HG02759 (cell line): ENCODE data around the gene TADA2A.
"Not testable (repeated sequence)": the region's sequence is repeated elsewhere in the genome, so short reads cannot be mapped to it uniquely, and the experiment has no call there.

ENCODE experiments used
- ATAC-seq: cut with Tn5 transposase; IDR thresholded peaks from one replicate; pipeline ENCODE4 v1.9.1; 2021; ENCODE audit warnings: mild to moderate bottlenecking, moderate library complexity; ENCODE audit not compliant: unreplicated experiment

The TADA2A gene

DNA sequence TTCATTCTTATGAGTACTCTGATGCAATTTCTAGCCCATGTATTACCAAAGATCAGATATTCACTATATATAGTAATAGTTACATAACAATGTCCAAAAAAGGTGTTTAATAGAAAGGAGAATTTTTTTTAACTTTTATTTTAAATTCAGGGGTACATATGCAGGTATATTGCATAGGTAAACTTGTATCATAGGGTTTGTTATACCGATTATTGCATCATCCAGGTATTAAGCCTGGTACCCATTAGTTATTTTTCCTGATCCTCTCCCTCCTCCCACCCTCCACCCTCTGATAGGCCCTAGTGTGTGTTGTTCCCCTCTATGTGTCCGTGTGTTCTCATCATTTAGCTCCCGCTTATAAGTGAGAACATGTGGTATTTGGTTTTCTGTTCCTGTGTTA is 51.1 kb downstream of the TADA2A start:
- ATAC-seq = not testable (repeated sequence)

GRCh38 chr17:37458805-37459204 is 52.1 kb downstream of the TADA2A start:
- no peak for ATAC-seq

- ATAC-seq = no peak
Measured at GRCh38 chr17:37461668-37462067, 55.0 kb downstream of the TADA2A start.

- no peak for ATAC-seq
Measured at GRCh38 chr17:37462492-37462891, 55.8 kb downstream of the TADA2A start.

DNA sequence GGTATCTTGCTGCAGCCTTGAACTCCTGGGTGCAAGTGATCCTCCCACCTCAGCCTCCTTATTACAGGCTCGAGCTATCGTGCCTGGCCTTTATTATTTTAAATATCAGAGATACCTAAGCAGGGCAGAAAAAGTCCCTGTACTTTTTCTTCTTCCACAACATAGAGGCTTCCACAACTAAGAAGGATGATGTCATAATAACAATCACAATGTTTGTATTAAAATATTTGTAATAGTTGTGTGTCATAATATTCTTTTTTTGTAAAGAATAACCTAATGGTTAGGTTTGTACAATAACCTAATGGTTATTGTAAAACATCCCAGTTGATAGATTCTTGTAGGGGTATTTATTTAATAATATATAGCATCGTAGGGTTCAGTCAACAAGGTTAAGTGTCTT is 56.4 kb downstream of the TADA2A start:
- no peak for ATAC-seq

DNA sequence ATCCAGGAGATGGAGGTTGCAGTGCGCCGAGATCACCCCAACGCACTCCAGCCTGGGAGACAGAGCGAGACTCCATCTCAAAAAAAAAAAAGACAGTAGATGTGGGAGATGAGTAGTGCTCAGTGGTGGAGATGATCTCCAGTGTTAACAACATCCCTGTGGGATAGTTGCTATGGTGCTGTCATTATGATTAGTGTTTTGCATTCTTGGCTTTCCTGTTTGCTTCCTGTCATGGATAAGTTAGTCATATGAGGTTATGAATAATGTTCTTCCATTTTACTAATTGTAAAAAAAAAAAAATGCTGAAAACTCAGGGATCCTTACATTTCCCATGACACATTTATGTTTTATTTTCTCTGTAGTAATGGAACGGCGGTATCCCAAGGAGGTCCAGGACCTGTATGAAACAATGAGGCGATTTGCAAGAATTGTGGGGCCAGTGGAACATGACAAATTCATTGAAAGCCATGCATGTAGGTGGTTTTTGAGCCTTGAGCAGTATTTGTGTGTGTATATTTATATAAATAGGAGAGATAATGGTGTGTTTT is 58.5 kb downstream of the TADA2A start:
- no peak for ATAC-seq

DNA sequence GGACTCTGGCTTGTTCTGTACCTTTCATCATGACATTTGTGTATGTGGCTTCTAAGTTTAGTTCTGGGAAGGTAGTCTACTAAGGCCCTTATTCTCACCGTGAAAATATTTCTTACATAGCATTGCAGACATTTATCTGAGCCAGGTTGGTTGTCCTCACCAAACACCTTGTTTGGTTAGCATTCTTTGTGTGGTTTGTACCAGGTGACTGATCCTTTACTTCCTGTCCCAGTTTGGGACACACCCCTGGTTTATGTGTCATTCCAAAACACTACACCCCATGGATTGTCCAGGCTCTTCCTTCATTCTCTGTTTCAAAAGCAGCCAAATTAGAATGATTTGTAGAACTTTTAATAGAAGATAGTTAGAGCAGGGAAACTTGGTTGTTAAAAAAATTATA is 59.8 kb downstream of the TADA2A start:
- ATAC-seq = no peak

- ATAC-seq = no peak
Measured at GRCh38 chr17:37470181-37470580, 63.5 kb downstream of the TADA2A start.

DNA sequence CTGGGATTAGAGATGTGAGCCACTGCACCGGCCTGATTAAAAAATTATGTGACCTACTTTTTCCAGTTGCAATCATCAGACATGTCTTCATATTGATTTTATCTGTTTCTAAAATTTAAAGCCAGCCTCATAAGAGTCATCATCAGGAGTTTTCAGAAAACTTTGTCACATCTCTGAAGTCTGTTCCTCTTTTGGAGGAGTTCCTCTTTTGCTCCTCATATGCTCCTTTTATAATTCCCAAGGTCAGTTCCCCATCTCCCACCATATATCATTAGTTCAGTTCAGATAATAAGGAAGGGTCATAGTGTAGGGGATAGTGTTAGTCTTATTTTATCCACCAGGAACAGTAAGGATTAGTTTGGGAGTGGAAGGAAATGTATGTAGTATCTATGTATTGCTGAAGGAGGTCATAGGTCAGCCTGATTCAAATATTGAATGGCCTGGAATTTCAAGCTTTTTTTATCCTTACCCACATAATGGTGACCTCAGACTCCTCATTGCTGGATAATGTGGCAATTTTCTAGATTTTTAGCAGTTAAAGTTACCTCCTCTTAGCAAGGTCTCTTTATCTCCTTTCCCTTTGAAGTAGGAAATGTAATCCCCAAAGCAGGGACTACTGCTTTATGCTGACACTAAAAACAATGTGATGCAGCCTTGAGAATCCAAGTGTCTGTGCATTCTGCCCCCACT is 69.2 kb downstream of the TADA2A start:
- no peak for ATAC-seq

- no peak for ATAC-seq
Measured at GRCh38 chr17:37476431-37477120, 69.9 kb downstream of the TADA2A start.

GRCh38 chr17:37478187-37478586 is 71.5 kb downstream of the TADA2A start:
- no peak for ATAC-seq

- ATAC-seq = no peak
Measured at GRCh38 chr17:37479025-37479424, 72.3 kb downstream of the TADA2A start.

- ATAC-seq = no peak
Measured at GRCh38 chr17:37480427-37480826, 73.7 kb downstream of the TADA2A start.

DNA sequence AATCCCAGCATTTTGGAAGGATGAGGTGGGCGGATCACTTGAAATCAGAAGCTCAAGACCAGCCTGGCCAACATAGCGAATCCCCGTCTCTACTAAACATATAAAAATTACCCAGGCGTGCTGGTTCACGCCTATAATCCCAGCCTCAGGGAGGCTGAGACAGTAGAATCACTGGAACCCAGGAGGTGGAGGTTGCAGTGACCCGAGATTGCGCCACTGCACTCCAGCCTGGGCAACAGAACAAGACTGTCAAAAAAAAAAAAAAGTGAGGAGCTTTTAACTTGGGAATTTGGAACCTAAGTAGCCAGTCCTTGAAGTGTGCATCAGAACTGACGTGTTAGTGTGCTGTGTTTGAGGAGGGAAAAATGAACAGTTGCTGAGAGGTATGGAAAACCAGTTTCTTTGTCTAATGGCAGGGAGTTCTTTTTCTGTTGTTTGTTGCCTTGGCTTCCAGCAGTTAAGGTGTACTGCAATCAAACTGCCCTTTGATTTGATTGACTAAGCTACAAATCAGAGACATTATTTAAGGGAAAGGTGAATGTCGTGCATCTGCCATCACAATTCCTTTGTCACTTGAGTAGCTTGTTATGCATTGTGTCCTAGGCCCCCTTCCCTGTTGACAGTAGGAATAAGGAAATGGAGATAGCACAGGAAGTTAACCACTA is 74.4 kb downstream of the TADA2A start:
- no peak for ATAC-seq

- no peak for ATAC-seq
Measured at GRCh38 chr17:37483311-37484039, 76.8 kb downstream of the TADA2A start.

- no peak for ATAC-seq
Measured at GRCh38 chr17:37485938-37486570, 79.4 kb downstream of the TADA2A start.

- ATAC-seq = no peak
Measured at GRCh38 chr17:37488009-37488604, 81.4 kb downstream of the TADA2A start.

DNA sequence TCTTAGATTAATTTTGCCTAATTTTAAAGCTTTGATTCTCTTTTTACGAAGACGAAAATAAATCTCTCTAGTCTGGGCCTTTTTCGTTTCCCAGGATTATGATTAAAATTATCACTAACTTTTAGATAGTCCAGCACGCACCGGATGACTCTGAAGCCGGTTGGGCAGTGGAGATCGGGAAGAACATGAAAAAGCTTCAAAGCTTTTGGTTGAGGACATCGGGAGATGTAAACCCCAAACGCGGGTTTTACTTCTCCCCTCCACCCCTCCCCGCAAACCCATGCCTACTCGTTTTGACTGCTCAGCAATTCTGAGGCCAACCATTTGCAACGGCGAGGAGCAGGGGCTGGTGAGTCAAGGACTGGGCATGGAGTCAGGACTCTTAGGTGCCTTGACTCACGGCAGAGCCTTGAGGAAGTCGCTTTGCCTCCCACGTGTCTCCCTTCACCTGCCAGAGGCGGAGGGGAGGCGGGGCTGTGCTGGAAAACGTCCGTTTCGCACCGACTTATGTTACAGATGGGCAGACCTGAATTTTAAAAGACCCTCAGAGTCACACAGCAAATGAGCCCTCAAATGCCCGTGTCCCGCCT is 82.0 kb downstream of the TADA2A start:
- peak; percentile 14 for ATAC-seq

DNA sequence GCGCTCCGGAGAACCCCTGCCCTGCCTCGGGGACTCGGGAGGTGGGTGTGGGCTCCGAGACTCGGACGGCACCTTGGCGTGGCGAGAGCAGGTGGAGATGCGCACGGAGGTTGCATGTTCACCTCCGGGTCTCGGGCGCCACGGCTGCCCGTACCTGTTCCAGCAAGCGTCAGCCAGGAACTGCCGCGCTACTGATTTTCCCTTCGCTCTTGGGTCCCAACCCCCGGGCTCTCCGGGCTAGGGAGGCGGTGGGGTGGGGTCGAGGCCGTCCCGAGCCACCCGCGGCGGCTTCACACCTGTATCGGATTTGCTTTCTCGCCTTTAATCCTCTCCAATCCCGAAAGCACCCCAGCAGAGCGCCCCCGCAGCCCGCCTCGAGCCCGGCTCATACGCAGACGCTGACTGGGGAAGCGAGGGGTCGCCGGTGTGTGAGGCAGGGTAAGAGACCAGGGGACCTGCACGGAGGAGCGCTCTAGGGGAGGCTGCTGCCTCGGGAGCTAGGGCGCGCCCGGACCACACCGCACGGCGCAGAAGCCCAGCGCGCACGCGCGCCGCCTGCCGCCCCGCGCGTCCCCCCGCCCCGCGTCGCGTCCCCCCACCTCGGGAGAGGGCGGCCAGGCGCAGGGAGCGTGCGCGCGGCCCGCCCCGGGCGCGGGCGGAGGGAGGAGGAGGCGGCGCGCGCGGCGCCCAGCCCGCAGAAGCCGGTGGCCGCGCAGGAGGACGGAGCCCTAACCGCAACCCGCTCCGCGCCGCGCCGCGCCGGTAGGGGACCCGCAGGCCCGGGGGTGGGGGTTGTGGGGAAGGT is 82.7 kb downstream of the TADA2A start, which contains the start of gene DUSP14:
Gene DUSP14, plus strand, starts transcription at position 695 of the 805 bp plus-strand sequence. CDS start 22,382 bp downstream, outside the sequence.
- peak; percentile 78 for ATAC-seq
